Measurements from ENCODE around the gene ZNF646.

Gene ZNF646

DNA sequence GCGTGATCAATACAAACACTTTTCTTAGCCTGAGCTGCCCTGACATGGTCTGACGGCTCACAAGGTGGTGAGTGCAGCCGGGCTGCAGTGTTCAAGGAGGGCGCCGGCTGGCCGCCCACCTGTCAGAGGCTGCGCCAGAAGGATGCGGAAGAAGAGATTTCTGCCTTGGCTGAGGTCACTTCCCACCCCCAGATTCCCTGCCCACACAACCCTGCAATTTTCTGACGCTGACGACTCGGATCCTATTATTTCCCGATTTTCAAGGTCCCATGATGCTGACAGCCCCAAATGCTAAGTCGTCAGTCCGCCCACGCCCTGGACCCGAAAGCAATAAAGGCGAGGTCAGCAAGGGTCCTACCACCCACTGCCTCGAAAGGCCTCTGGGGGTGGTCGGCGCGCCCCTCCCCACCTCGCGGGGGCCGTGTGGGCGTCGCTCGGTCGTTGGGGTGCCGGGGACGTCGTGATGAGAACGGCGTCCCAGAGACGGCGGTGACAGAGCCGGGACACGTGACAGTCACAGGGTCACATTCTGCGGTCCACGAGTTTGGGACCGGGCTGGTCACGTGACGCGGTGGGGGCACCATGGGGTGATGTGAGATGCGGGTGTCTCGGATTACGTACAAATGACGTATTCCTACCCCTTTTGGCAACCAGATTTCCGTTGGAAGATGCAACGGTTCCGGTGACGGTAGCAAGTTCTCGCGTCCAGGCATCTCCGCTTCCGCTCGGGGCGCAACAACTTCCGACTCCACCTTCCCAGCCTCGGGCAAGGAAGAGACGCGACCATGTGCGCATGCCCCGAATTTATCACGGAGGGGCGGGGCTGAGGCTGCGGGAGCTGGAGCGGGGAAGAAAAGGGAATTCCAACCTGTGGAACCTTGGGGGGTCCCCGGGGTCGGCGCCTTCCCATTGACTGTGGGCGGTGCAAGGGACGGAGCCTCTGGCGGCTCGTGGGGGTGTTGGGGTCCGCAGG is 41.2 kb upstream of the ZNF646 start, which contains the start of gene STX4:
Gene STX4 (plus strand): TSS at position 823 of the 973 bp plus-strand sequence. CDS start 248 bp downstream, outside the sequence.
- H3K27ac ChIP-seq, result peak within 1 kb of the TSS; percentile 71
- H3K27me3 ChIP-seq (ENCODE audit: insufficient read depth, low read depth, severe bottlenecking), result no peaks in the 10 kb centered on the region
- no peaks in the 10 kb centered on the region for H3K36me3 ChIP-seq
- TF ChIP-seq CTCF (IDR thresholded peaks at IDR 0.05; ENCODE audit: low read depth, low read length), result no peak
- DNase-seq, result peak; percentile 96
- H3K4me3 ChIP-seq (ENCODE audit: low read depth, low read length), result peak within 1 kb of the TSS; percentile 81
- no peaks in the 10 kb centered on the region for H3K9me3 ChIP-seq (ENCODE audit: severe bottlenecking)

DNA sequence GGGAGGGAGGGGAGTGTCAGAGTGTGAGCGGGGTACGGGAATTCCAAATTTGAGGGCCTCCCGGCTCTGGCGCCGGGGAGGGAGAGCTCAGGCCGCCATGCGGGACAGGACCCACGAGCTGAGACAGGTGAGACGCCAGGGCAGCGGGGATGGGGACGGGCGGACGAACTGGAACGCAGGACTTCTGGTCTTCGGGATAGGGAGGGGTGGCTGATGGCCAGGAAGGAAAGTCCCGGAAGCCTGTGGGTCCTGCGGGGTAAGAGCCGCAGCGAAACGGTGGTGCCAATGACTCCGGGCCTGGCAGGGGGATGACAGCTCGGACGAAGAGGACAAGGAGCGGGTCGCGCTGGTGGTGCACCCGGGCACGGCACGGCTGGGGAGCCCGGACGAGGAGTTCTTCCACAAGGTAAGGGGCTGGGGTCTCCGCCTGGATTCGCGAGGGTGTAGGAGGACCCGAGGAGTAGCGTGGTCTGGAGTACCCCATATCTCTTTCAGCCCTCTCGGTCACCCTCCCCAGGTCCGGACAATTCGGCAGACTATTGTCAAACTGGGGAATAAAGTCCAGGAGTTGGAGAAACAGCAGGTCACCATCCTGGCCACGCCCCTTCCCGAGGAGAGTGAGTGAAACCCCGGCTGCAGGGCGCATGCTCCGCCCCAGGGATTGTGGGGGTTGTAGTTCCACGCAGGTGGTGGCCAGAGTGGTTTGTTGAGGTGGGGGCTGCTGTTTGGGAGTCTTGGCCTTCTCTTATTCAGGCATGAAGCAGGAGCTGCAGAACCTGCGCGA is 40.3 kb upstream of the ZNF646 start:
- H3K27ac ChIP-seq, result no peak overlapping the region
- no peaks in the 10 kb centered on the region for H3K9me3 ChIP-seq (ENCODE audit: severe bottlenecking)
- H3K4me3 ChIP-seq (ENCODE audit: low read depth, low read length), result peak overlapping the region; percentile 81
- peak; percentile 88 for DNase-seq
- no peaks in the 10 kb centered on the region for H3K36me3 ChIP-seq
- no peaks in the 10 kb centered on the region for H3K27me3 ChIP-seq (ENCODE audit: insufficient read depth, low read depth, severe bottlenecking)
- no peak for TF ChIP-seq CTCF (IDR thresholded peaks at IDR 0.05; ENCODE audit: low read depth, low read length)

DNA sequence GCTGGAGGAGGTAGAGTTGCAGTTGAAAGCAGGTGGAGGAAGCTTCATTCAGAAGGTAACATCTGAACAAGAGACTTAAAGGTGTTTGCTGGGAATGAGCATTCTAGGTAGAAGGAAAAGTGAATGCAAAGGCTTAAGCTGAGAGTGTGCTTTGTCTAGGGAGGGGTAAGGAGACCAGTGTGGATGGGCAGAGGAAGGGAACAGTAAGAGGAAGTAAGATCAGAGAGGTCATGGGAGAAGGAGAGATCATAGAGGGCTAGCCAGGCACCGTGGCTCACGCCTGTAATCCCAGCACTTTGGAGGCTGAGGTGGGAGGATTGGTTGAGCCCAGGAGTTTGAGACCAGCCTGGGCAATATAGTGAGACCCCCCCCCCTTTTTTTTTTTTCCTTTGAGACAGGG is 37.5 kb upstream of the ZNF646 start:
- Histone ChIP-seq H3K36me3 (no peaks in the 10 kb centered on the region), H3K27me3 (ENCODE audit: insufficient read depth, low read depth, severe bottlenecking) (no peaks in the 10 kb centered on the region), H3K27ac (no peak overlapping the region), H3K4me3 (ENCODE audit: low read depth, low read length) (no peak overlapping the region), H3K9me3 (ENCODE audit: severe bottlenecking) (no peaks in the 10 kb centered on the region)
- DNase-seq, result no peak
- no peak for TF ChIP-seq CTCF (IDR thresholded peaks at IDR 0.05; ENCODE audit: low read depth, low read length)

DNA sequence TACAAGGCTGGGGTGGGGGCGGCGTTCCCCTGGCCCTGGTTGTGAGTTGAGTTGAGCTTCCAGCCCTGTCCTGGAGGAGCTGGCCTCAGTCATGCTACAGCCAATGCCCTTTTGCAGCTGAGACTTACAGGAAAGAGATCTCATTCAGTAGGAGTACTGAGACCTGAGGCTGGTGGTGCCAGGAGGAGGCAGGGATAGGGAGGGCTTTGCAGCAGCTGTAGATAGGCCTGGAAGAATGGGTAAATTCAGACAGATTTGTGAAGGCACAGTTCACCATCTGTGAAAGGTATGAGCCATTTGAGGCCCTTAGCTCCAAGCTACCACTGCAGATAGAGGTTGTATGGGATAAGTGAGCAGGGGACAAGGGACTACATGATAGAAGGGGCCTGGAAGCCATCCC is 35.2 kb upstream of the ZNF646 start:
- H3K27me3 ChIP-seq (ENCODE audit: insufficient read depth, low read depth, severe bottlenecking), result no peaks in the 10 kb centered on the region
- no peak for TF ChIP-seq CTCF (IDR thresholded peaks at IDR 0.05; ENCODE audit: low read depth, low read length)
- no peak for DNase-seq

GRCh38 chr16:31042866-31043265 is 31.4 kb upstream of the ZNF646 start:
- no peak overlapping the region for H3K4me3 ChIP-seq (ENCODE audit: low read depth, low read length)
- no peaks in the 10 kb centered on the region for H3K9me3 ChIP-seq (ENCODE audit: severe bottlenecking)
- DNase-seq, result no peak

More for the DNA sequence above, 35.2 kb upstream of the ZNF646 start:
- no peaks in the 10 kb centered on the region for H3K36me3 ChIP-seq
- H3K27ac ChIP-seq, result no peak overlapping the region
- no peak overlapping the region for H3K4me3 ChIP-seq (ENCODE audit: low read depth, low read length)
- H3K9me3 ChIP-seq (ENCODE audit: severe bottlenecking), result no peaks in the 10 kb centered on the region

More at GRCh38 chr16:31042866-31043265, 31.4 kb upstream of the ZNF646 start:
- H3K27me3 ChIP-seq (ENCODE audit: insufficient read depth, low read depth, severe bottlenecking), result no peaks in the 10 kb centered on the region
- no peak overlapping the region for H3K27ac ChIP-seq
- no peak for TF ChIP-seq CTCF (IDR thresholded peaks at IDR 0.05; ENCODE audit: low read depth, low read length)
- H3K36me3 ChIP-seq, result no peaks in the 10 kb centered on the region
